GM12878 (cell line): ENCODE measurements around the gene ADGRL3. TPM values are rescaled to one million over a fixed set of nuclear protein-coding genes. Genes with fewer than 3 reads are reported as not detected.

Source experiments
- ATAC-seq: fragments of 200-7000 bp; cut with Tn5 transposase; 3 replicates; pipeline ENCODE4 v1.9.1; 2020; ENCODE audit warnings: mild to moderate bottlenecking, moderate library complexity
- BruUV-seq: library from RNA; stranded (reverse); fragments of 400-500 nt; replicated peaks from 2 replicates; lab custom pipeline; 2021; lab: Mats Ljungman, UMichigan
- CTCF ChIA-PET: fragments of 300-600 bp; sonication (Branson Sonifier 250); formaldehyde crosslinking; extraction: SDS; loops from one replicate; lab custom pipeline; 2021; ENCODE audit warnings: inconsistent platforms; lab: Yijun Ruan, JAX
- POLR2A ChIA-PET: fragments of 350-600 bp; formaldehyde crosslinking; extraction: SDS; loops from one replicate; lab custom pipeline; 2021; ENCODE audit warnings: inconsistent platforms; lab: Charles Lee
- RAD21 ChIA-PET: fragments of 300-600 bp; sonication (Branson Sonifier 250); formaldehyde crosslinking; loops from one replicate; lab custom pipeline; 2023; ENCODE audit warnings: antibody characterized with exemption; ENCODE audit not compliant: unreplicated experiment; lab: Charles Lee
- SMC1A ChIA-PET: fragments of 300-600 bp; sonication (Branson Sonifier 250); formaldehyde crosslinking; loops from one replicate; lab custom pipeline; 2023; ENCODE audit not compliant: unreplicated experiment, uncharacterized antibody; lab: Charles Lee
- DNase-seq: peaks from one replicate; pipeline ENCODE4 v3.0.0-alpha.2; 2011; ENCODE audit warnings: low read depth, low spot score
- FAIRE-seq: peaks from 3 replicates; lab custom pipeline; 2011; peaks lifted over from hg19 to GRCh38; lab: Jason Lieb, UNC
- H2AFZ ChIP-seq: 2 replicates; pipeline ENCODE4 v1.6.0; 2011; ENCODE audit warnings: low read depth, low read length, control low read depth; ENCODE audit not compliant: control insufficient read depth
- H3K27ac ChIP-seq: 2 replicates; pipeline ENCODE4 v1.5.1; 2011; ENCODE audit warnings: control low read depth; ENCODE audit not compliant: control insufficient read depth, insufficient read depth
- H3K27me3 ChIP-seq, 2 experiments: replicated peaks in 1 of 2; 2 replicates each; pipeline versions ENCODE4 v1.6.0 to v1.6.1; 2011; ENCODE audit warnings: low read length in 1 of 2; ENCODE audit not compliant: control insufficient read depth in 2 of 2, insufficient read depth in 2 of 2
- H3K36me3 ChIP-seq, 2 experiments: 2 replicates each; pipeline ENCODE4 v1.5.1; 2011; ENCODE audit warnings: low read length in 1 of 2; ENCODE audit not compliant: control insufficient read depth in 2 of 2, insufficient read depth in 2 of 2
- H3K4me1 ChIP-seq: 2 replicates; pipeline ENCODE4 v1.6.1; 2011; ENCODE audit warnings: mild to moderate bottlenecking, low read length, moderate library complexity, mixed read lengths; ENCODE audit not compliant: control insufficient read depth, insufficient read depth
- H3K4me2 ChIP-seq: 2 replicates; pipeline ENCODE4 v1.6.0; 2011; ENCODE audit warnings: control low read depth; ENCODE audit not compliant: control insufficient read depth, insufficient read depth
- H3K4me3 ChIP-seq: fragments of 200-600 bp; sonication (generic); 2 replicates; pipeline ENCODE4 v1.5.1; 2016
- H3K79me2 ChIP-seq: 2 replicates; pipeline ENCODE4 v1.6.0; 2011; ENCODE audit warnings: low read length; ENCODE audit not compliant: control insufficient read depth, insufficient read depth
- H3K9ac ChIP-seq: 2 replicates; pipeline ENCODE4 v1.8.0; 2011; ENCODE audit warnings: low read length, control low read depth, mixed read lengths; ENCODE audit not compliant: control insufficient read depth, insufficient read depth
- H3K9me3 ChIP-seq: replicated peaks from 3 replicates; pipeline ENCODE4 v1.5.1; 2011; ENCODE audit warnings: mild to moderate bottlenecking, low read length; ENCODE audit not compliant: control insufficient read depth, insufficient read depth
- H4K20me1 ChIP-seq: 2 replicates; pipeline ENCODE4 v1.6.0; 2011; ENCODE audit not compliant: control insufficient read depth, insufficient read depth
- CHD1 ChIP-seq: IDR thresholded peaks from 2 replicates; pipeline ENCODE4 v1.6.1; 2012; ENCODE audit warnings: low read depth, low read length, improper control_type of control experiment
- HDAC2 ChIP-seq: fragments of 200-600 bp; sonication (generic); IDR thresholded peaks from 2 replicates; pipeline ENCODE4 v1.6.1; 2017
- IKZF1 ChIP-seq: fragments of 450-650 bp; conservative IDR thresholded peaks from 2 replicates; pipeline ENCODE4 v1.6.1; 2017; ENCODE audit warnings: antibody characterized with exemption, mild to moderate bottlenecking
- MAX ChIP-seq: IDR thresholded peaks from 2 replicates; pipeline ENCODE4 v1.6.1; 2012; ENCODE audit warnings: low read depth, low read length, improper control_type of control experiment
- MTA3 ChIP-seq: IDR thresholded peaks from 2 replicates; pipeline ENCODE4 v1.6.1; 2012; ENCODE audit warnings: low read length, inconsistent platforms, borderline replicate concordance
- NRF1 ChIP-seq: conservative IDR thresholded peaks from 2 replicates; pipeline ENCODE4 v1.6.1; 2011; ENCODE audit warnings: mild to moderate bottlenecking, low read depth, low read length, improper control_type of control experiment
- POLR2AphosphoS5 ChIP-seq: IDR thresholded peaks from 2 replicates; pipeline ENCODE4 v1.6.1; 2011; ENCODE audit warnings: mild to moderate bottlenecking, low read length, inconsistent platforms
- RB1 ChIP-seq: fragments of 450-650 bp; formaldehyde crosslinking; IDR thresholded peaks from 2 replicates; pipeline ENCODE4 v1.6.1; 2017; ENCODE audit warnings: mild to moderate bottlenecking, borderline replicate concordance
- SP1 ChIP-seq: IDR thresholded peaks from one replicate; pipeline ENCODE4 v1.6.1; 2011; ENCODE audit warnings: low read depth, low read length
- ZNF207 ChIP-seq: fragments of 450-650 bp; IDR thresholded peaks from 2 replicates; pipeline ENCODE4 v1.6.1; 2014; ENCODE audit warnings: antibody characterized with exemption, mild to moderate bottlenecking, borderline replicate concordance
- WGBS: methylation state at CpG from one replicate; pipeline ENCODE4 v1.1.6; 2016; ENCODE audit warnings: low lambda C conversion rate; ENCODE audit not compliant: insufficient replicate concordance, insufficient coverage; ENCODE audit errors: missing lambda C conversion rate; 5-methylcytosine and 5-hydroxymethylcytosine counted together
- in situ Hi-C: fragments of 300-500 bp; cut with MboI; formaldehyde crosslinking; loops from 9 replicates; pipeline ENCODE4 v1.14.3; 2018; ENCODE audit warnings: mixed read lengths
- intact Hi-C: fragments of 100-400 bp; cut with micrococcal nuclease; formaldehyde crosslinking; loops from one replicate; pipeline ENCODE4 v1.14.2; 2022; ENCODE audit not compliant: unreplicated experiment
- polyA plus RNA-seq, 11 experiments: library from polyadenylated mRNA; depleted of rRNA in 4 of 11; unstranded in 6 of 11; stranded (reverse) in 5 of 11; fragments of >200 nt; fragmentation: Nextera tagmentation in 4 of 11; fragmentation: Illumina TruSeq in 1 of 11; extraction: Ambion mirVana in 4 of 11; extraction: Trizol in 1 of 11; gene quantifications; 1 replicate in 1 of 11; 2 replicates in 10 of 11; pipeline versions ENCODE4 v1.2.1 to v1.2.3, GENCODE V29; 2011 to 2016; ENCODE audit warnings: inconsistent platforms in 2 of 11, missing spikeins in 2 of 11, low read depth in 1 of 11
- total RNA-seq, 4 experiments: library from RNA; depleted of rRNA in 3 of 4; stranded (reverse); fragments of >200 nt in 3 of 4; fragmentation: Illumina TruSeq in 1 of 4; extraction: Trizol in 1 of 4; gene quantifications; 2 replicates each; pipeline versions ENCODE4 v1.2.1 to v1.2.3, GENCODE V29; 2013 to 2021
- TF ChIP-seq, protein P1 (sequence below): fragments of 450-650 bp; IDR thresholded peaks from 2 replicates; pipeline ENCODE4 v1.6.1; 2017; ENCODE audit warnings: mild to moderate bottlenecking, low read depth, inconsistent platforms; ENCODE audit not compliant: poor library complexity, severe bottlenecking
- TF ChIP-seq, protein P2 (sequence below): fragments of 450-650 bp; IDR thresholded peaks from 2 replicates; pipeline ENCODE4 v1.6.1; 2014; ENCODE audit warnings: mild to moderate bottlenecking
- TF ChIP-seq, protein P3 (sequence below): fragments of 450-650 bp; IDR thresholded peaks from 2 replicates; pipeline ENCODE4 v1.6.1; 2018; ENCODE audit warnings: mild to moderate bottlenecking, low read depth, moderate library complexity; ENCODE audit not compliant: partially characterized antibody
- TF ChIP-seq, protein P4 (sequence below): fragments of 450-650 bp; IDR thresholded peaks from 2 replicates; pipeline ENCODE4 v1.6.1; 2017; ENCODE audit warnings: mild to moderate bottlenecking, moderate library complexity

The ADGRL3 gene
- total and polyA plus RNA-seq, 10 of the 15 experiments (the other 5 are each of a cell fraction or from before 2014, with no cell fraction given) = 1.1 TPM; not detected in 9

- TF ChIP-seq, protein P1, sequence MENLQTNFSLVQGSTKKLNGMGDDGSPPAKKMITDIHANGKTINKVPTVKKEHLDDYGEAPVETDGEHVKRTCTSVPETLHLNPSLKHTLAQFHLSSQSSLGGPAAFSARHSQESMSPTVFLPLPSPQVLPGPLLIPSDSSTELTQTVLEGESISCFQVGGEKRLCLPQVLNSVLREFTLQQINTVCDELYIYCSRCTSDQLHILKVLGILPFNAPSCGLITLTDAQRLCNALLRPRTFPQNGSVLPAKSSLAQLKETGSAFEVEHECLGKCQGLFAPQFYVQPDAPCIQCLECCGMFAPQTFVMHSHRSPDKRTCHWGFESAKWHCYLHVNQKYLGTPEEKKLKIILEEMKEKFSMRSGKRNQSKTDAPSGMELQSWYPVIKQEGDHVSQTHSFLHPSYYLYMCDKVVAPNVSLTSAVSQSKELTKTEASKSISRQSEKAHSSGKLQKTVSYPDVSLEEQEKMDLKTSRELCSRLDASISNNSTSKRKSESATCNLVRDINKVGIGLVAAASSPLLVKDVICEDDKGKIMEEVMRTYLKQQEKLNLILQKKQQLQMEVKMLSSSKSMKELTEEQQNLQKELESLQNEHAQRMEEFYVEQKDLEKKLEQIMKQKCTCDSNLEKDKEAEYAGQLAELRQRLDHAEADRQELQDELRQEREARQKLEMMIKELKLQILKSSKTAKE = no peak
- TF ChIP-seq SP1 (no peak), HDAC2 (no peak), NRF1 (no peak), IKZF1 (no peak), MAX (no peak)
- TF ChIP-seq, protein P2, sequence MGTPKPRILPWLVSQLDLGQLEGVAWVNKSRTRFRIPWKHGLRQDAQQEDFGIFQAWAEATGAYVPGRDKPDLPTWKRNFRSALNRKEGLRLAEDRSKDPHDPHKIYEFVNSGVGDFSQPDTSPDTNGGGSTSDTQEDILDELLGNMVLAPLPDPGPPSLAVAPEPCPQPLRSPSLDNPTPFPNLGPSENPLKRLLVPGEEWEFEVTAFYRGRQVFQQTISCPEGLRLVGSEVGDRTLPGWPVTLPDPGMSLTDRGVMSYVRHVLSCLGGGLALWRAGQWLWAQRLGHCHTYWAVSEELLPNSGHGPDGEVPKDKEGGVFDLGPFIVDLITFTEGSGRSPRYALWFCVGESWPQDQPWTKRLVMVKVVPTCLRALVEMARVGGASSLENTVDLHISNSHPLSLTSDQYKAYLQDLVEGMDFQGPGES = no peak
Observed at GRCh38 chr4:61198686-61199085, 1.4 kb upstream of the ADGRL3 start (continued).

DNA sequence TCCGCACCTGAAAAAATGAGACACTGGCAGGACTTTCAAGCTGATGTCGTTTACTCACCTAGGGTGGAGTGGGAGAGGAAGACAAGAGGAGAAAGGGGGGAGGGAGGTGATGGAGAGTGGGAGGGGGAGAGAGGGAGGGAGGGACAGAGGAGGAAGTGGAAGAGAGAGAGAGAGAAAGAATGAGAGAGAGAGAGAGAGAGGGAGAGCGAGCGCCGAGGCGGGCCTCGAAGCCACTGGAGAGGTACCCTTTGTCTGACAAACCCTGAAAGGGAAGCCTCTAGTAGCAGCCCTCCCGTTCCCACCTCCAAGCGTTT lies 296 bp upstream of the ADGRL3 start:
- ATAC-seq (no peak), FAIRE-seq (no peak), DNase-seq (no peak)
- H3K36me3 ChIP-seq = no peaks in the 10 kb centered on the region
- ChIA-PET CTCF (no interaction called here), SMC1A (no interaction called here), POLR2A (no interaction called here), RAD21 (no interaction called here)
- H2AFZ ChIP-seq = no peak overlapping the region
- no peak overlapping the region for H3K27ac ChIP-seq
- in situ Hi-C loops = no loop called here
- no peak overlapping the region for H3K4me3 ChIP-seq
- no peaks in the 10 kb centered on the region for H3K4me1 ChIP-seq
- no peaks in the 10 kb centered on the region for H4K20me1 ChIP-seq
- no peak overlapping the region for H3K9ac ChIP-seq
- H3K79me2 ChIP-seq = no peaks in the 10 kb centered on the region
- peaks cover 0 to 3% of the 10 kb centered on the region in 2 experiments; a peak in 3 of 4 replicates for H3K27me3 ChIP-seq
- H3K4me2 ChIP-seq = no peak overlapping the region
- BruUV-seq = no TSS peak
- 51% methylated on average over 2 of the region's 9 CpGs for WGBS
- intact Hi-C loops = no loop called here
- no peaks in the 10 kb centered on the region for H3K9me3 ChIP-seq
- TF ChIP-seq MTA3 = no peak
- no peak for TF ChIP-seq ZNF207
- no peak for TF ChIP-seq RB1
- no peak for TF ChIP-seq POLR2AphosphoS5
- TF ChIP-seq, protein P3, sequence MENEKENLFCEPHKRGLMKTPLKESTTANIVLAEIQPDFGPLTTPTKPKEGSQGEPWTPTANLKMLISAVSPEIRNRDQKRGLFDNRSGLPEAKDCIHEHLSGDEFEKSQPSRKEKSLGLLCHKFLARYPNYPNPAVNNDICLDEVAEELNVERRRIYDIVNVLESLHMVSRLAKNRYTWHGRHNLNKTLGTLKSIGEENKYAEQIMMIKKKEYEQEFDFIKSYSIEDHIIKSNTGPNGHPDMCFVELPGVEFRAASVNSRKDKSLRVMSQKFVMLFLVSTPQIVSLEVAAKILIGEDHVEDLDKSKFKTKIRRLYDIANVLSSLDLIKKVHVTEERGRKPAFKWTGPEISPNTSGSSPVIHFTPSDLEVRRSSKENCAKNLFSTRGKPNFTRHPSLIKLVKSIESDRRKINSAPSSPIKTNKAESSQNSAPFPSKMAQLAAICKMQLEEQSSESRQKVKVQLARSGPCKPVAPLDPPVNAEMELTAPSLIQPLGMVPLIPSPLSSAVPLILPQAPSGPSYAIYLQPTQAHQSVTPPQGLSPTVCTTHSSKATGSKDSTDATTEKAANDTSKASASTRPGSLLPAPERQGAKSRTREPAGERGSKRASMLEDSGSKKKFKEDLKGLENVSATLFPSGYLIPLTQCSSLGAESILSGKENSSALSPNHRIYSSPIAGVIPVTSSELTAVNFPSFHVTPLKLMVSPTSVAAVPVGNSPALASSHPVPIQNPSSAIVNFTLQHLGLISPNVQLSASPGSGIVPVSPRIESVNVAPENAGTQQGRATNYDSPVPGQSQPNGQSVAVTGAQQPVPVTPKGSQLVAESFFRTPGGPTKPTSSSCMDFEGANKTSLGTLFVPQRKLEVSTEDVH = no peak
- TF ChIP-seq, protein P4, sequence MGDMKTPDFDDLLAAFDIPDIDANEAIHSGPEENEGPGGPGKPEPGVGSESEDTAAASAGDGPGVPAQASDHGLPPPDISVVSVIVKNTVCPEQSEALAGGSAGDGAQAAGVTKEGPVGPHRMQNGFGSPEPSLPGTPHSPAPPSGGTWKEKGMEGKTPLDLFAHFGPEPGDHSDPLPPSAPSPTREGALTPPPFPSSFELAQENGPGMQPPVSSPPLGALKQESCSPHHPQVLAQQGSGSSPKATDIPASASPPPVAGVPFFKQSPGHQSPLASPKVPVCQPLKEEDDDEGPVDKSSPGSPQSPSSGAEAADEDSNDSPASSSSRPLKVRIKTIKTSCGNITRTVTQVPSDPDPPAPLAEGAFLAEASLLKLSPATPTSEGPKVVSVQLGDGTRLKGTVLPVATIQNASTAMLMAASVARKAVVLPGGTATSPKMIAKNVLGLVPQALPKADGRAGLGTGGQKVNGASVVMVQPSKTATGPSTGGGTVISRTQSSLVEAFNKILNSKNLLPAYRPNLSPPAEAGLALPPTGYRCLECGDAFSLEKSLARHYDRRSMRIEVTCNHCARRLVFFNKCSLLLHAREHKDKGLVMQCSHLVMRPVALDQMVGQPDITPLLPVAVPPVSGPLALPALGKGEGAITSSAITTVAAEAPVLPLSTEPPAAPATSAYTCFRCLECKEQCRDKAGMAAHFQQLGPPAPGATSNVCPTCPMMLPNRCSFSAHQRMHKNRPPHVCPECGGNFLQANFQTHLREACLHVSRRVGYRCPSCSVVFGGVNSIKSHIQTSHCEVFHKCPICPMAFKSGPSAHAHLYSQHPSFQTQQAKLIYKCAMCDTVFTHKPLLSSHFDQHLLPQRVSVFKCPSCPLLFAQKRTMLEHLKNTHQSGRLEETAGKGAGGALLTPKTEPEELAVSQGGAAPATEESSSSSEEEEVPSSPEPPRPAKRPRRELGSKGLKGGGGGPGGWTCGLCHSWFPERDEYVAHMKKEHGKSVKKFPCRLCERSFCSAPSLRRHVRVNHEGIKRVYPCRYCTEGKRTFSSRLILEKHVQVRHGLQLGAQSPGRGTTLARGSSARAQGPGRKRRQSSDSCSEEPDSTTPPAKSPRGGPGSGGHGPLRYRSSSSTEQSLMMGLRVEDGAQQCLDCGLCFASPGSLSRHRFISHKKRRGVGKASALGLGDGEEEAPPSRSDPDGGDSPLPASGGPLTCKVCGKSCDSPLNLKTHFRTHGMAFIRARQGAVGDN = no peak
- no peak for TF ChIP-seq CHD1
